GM23338 (cell line): ENCODE results near the gene FLYWCH1. TPM values are rescaled to one million over a fixed set of nuclear protein-coding genes. Genes with fewer than 3 reads are reported as not detected.

Source experiments
- ATAC-seq: fragments of 200-7000 bp; cut with Tn5 transposase; 3 replicates; pipeline ENCODE4 v1.9.1; 2020
- DNase-seq: peaks from one replicate; pipeline ENCODE4 v3.0.0-alpha.2; 2015; ENCODE audit warnings: low spot score
- H2AFZ ChIP-seq: fragments of 200-600 bp; sonication (generic); 2 replicates; pipeline ENCODE4 v1.8.0; 2016; ENCODE audit warnings: antibody characterized with exemption, mild to moderate bottlenecking, moderate library complexity
- H3F3A ChIP-seq: fragments of 200-600 bp; sonication (generic); replicated peaks from 2 replicates; pipeline ENCODE4 v1.8.0; 2017; ENCODE audit warnings: antibody characterized with exemption, mixed run types, low read depth
- H3K27ac ChIP-seq: fragments of 200-600 bp; sonication (generic); 2 replicates; pipeline ENCODE4 v1.6.1; 2016; ENCODE audit warnings: low read depth
- H3K27me3 ChIP-seq: fragments of 200-600 bp; sonication (generic); 2 replicates; pipeline ENCODE4 v1.8.0; 2016; ENCODE audit warnings: mild to moderate bottlenecking, mixed run types, moderate library complexity; ENCODE audit not compliant: insufficient read depth
- H3K36me3 ChIP-seq: fragments of 200-600 bp; sonication (generic); 2 replicates; pipeline ENCODE4 v1.8.0; 2016; ENCODE audit warnings: mild to moderate bottlenecking; ENCODE audit not compliant: insufficient read depth
- H3K4me1 ChIP-seq: fragments of 200-600 bp; sonication (generic); 2 replicates; pipeline ENCODE4 v1.8.0; 2016; ENCODE audit warnings: mild to moderate bottlenecking, moderate library complexity; ENCODE audit not compliant: insufficient read depth
- H3K4me2 ChIP-seq: fragments of 200-600 bp; sonication (generic); 2 replicates; pipeline ENCODE4 v1.7.1; 2017; ENCODE audit warnings: mixed run types
- H3K4me3 ChIP-seq: fragments of 200-600 bp; sonication (generic); 2 replicates; pipeline ENCODE4 v1.6.1; 2016; ENCODE audit warnings: mixed run types
- H3K79me2 ChIP-seq: fragments of 200-600 bp; sonication (generic); replicated peaks from 2 replicates; pipeline ENCODE4 v1.8.0; 2017; ENCODE audit warnings: mild to moderate bottlenecking; ENCODE audit not compliant: insufficient read depth
- H3K9me2 ChIP-seq: fragments of 200-600 bp; sonication (generic); 2 replicates; pipeline ENCODE4 v1.8.0; 2017; ENCODE audit not compliant: insufficient read depth
- H4K20me1 ChIP-seq: fragments of 200-600 bp; sonication (generic); replicated peaks from 2 replicates; pipeline ENCODE4 v1.8.0; 2017; ENCODE audit warnings: mild to moderate bottlenecking; ENCODE audit not compliant: insufficient read depth
- H3K27ac Mint-ChIP-seq: 2 replicates; pipeline ENCODE4 v1.8.0; 2020; ENCODE audit warnings: inconsistent platforms, mild to moderate bottlenecking, moderate library complexity, mixed read lengths
- H3K27me3 Mint-ChIP-seq: 3 replicates; pipeline ENCODE4 v1.8.0; 2022; ENCODE audit warnings: low read depth, mild to moderate bottlenecking, moderate library complexity, mixed read lengths, inconsistent platforms; ENCODE audit not compliant: insufficient read depth, poor library complexity
- H3K36me3 Mint-ChIP-seq: 3 replicates; pipeline ENCODE4 v1.8.0; 2021; ENCODE audit warnings: low read depth, mild to moderate bottlenecking, inconsistent platforms, moderate library complexity, mixed read lengths
- H3K4me1 Mint-ChIP-seq: 3 replicates; pipeline ENCODE4 v1.8.0; 2020; ENCODE audit warnings: mild to moderate bottlenecking, inconsistent platforms, mixed read lengths
- H3K4me3 Mint-ChIP-seq: 3 replicates; pipeline ENCODE4 v1.8.0; 2021; ENCODE audit warnings: moderate library complexity, mild to moderate bottlenecking, inconsistent platforms, mixed read lengths
- H3K9me3 Mint-ChIP-seq: 3 replicates; pipeline ENCODE4 v1.8.0; 2020; ENCODE audit warnings: moderate library complexity, mild to moderate bottlenecking, inconsistent platforms, mixed read lengths
- CREB1 ChIP-seq: fragments of 250-450 bp; sonication (Bioruptor Pico); IDR thresholded peaks from 2 replicates; pipeline ENCODE4 v1.5.0; 2020; ENCODE audit warnings: low read depth, mild to moderate bottlenecking, moderate library complexity
- EZH2phosphoT487 ChIP-seq: fragments of 200-600 bp; sonication (generic); IDR thresholded peaks from one replicate; pipeline ENCODE4 v1.8.1; 2018; ENCODE audit warnings: antibody characterized with exemption; ENCODE audit not compliant: unreplicated experiment
- JUNB ChIP-seq: IDR thresholded peaks from one replicate; pipeline ENCODE4 v1.6.1; 2016; ENCODE audit warnings: antibody characterized with exemption; ENCODE audit not compliant: unreplicated experiment
- ZNF114 ChIP-seq: fragments of 250-450 bp; sonication (Bioruptor Pico); IDR thresholded peaks from 2 replicates; pipeline ENCODE4 v1.5.0; 2020; ENCODE audit warnings: mild to moderate bottlenecking, moderate library complexity
- ZNF331 ChIP-seq: fragments of 250-450 bp; sonication (Bioruptor Pico); IDR thresholded peaks from 2 replicates; pipeline ENCODE4 v1.5.0; 2020; ENCODE audit warnings: low read depth, mild to moderate bottlenecking, moderate library complexity
- ZNF462 ChIP-seq: fragments of 250-450 bp; sonication (Bioruptor Pico); IDR thresholded peaks from 2 replicates; pipeline ENCODE4 v1.5.0; 2020; ENCODE audit warnings: mild to moderate bottlenecking, moderate library complexity
- polyA plus RNA-seq: library from polyadenylated mRNA; unstranded; fragments of >200 nt; fragmentation: Nextera tagmentation; extraction: Ambion mirVana; gene quantifications from 2 replicates; pipeline ENCODE4 v1.2.1, GENCODE V29; 2016
- total RNA-seq: library from RNA; depleted of rRNA; stranded (reverse); fragments of >200 nt; shearing (Covaris generic); gene quantifications from 2 replicates; pipeline ENCODE4 v1.2.3, GENCODE V29; 2014

The FLYWCH1 gene
- total and polyA plus RNA-seq, 2 experiments from 2014 or later: 6.0 to 29.3 TPM

DNA sequence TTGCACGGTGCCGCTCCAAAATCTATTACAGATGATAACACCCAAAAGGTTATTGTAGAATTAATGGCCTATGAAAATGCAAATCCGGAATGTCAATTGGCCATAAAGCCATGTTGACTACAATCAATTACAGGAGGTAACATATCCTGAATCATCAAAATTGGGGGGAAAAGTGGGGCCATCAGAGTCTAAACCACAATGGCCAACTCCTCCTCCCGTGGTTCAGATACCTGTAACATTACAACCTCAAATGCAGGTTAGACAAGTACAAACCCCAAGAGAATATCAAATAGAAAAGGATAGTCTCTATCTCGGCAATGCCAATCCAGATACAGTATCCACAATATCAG lies 14.9 kb downstream of the FLYWCH1 start (continued):
- TF ChIP-seq EZH2phosphoT487 (no peak), ZNF462 (CRISPR knock-in tag) (no peak), ZNF331 (CRISPR knock-in tag) (no peak), JUNB (no peak)

DNA sequence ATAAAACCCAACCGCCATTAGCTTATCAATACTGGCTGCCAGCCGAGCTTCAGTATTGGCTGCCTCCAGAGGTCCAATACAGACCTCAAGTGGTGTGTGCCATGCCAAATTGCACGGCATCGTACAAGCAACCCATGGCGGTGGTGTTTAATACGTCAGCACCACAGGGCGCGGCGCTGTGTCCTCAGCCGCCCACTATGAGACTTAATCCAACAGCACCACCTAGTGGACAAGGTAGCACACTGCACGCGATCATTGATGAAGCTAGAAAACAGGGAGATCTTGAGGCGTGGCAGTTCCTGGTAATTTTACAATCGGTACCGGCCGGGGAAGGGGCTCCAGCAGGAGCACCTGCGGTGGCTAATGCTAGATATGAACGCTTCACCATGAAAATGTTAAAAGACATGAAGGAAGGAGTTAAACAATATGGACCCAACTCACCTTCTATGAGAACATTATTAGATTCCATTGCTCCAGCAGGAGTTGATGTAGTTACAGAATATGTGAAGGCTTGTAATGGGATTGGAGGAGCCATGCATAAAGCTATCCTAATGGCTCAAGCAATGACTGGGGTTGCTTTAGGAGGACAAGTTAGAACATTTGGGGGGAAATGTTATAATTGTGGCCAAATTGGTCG lies 15.4 kb downstream of the FLYWCH1 start:
- Histone ChIP-seq H3K36me3 (no peaks in the 10 kb centered on the region), H3K4me3 (no peak overlapping the region), H3K79me2 (no peaks in the 10 kb centered on the region), H3K27me3 (0 out of 2 replicates have a peak, but pooled peaks cover 7% of the 10 kb centered on the region), H3K27ac (no peak overlapping the region), H4K20me1 (no peaks in the 10 kb centered on the region), H3K9me2 (no peaks in the 10 kb centered on the region), H3K4me2 (peak overlapping the region; percentile 16; the same call in 1 of the 2 replicates), H3F3A (peaks cover 12% of the 10 kb centered on the region), H3K4me1 (peaks cover 7% of the 10 kb centered on the region; the same call in 1 of the 2 replicates), H2AFZ (no peak overlapping the region)
- peak; percentile 45 for ATAC-seq
- H3K4me1 Mint-ChIP-seq: peaks cover 38% of the 10 kb centered on the region
- H3K36me3 Mint-ChIP-seq: peaks cover 13% of the 10 kb centered on the region; the same call in 1 of the 3 replicates
- peak; percentile 96 for DNase-seq
- no peak overlapping the region; the same call in 2 of the 3 replicates for H3K4me3 Mint-ChIP-seq
- no peak overlapping the region for H3K27ac Mint-ChIP-seq
- peaks cover 11% of the 10 kb centered on the region for H3K27me3 Mint-ChIP-seq
- H3K9me3 Mint-ChIP-seq: peaks cover 9% of the 10 kb centered on the region; the same call in 2 of the 3 replicates
- TF ChIP-seq ZNF114: no peak
- TF ChIP-seq ZNF462 (CRISPR knock-in tag): no peak
- peak; percentile 88 for TF ChIP-seq CREB1 (CRISPR knock-in tag)
